Heart left ventricle (tissue), 13 donors: ENCODE data around the gene ATXN7L3.

ENCODE experiments used
- POLR2A ChIP-seq, 2 donors: fragments of 450-650 bp; IDR thresholded peaks; one replicate each; pipeline ENCODE4 v1.6.1; 2017; ENCODE audit warnings: antibody characterized with exemption in 2 of 2, mild to moderate bottlenecking in 2 of 2, moderate library complexity in 2 of 2
- TF ChIP-seq, protein P1 (sequence below), 12 donors: fragments of 200-600 bp; sonication (generic) in 4 of 12; IDR thresholded peaks; one replicate each; pipeline versions ENCODE4 v1.5.0 to v1.8.0; 2018 to 2022; ENCODE audit warnings: antibody characterized with exemption in 12 of 12, mild to moderate bottlenecking in 5 of 12
- donor health status: ischemic (EF 13 %, LVEDD 7.1; RV severe dilation, severe dysfunction).
- donor health status: DM: no; HTN: yes; CAD: no.
- donor health status: DM: no; HTN: no; CAD: no.
- donor health status: ischemic (EF 25% LVEDD 6.9; RV normal size, moderate dysfunction).
- donor health status: ischemic (EF 25% LVEDD 5.7; RV mildly dilated, moderate dysfunction).
- donor health status: ischemic (EF 35%, LVEDD 5.7; RV mildly dilated, moderate dysfunction).
- donor health status: nonischemic (EF 11% LVEDD 7.7; RV severe dilation, severe dysfunction).
- donor health status: DM: yes; HTN: yes; CAD: no.
- donor health status: PGD.
- donor health status: ischemic (EF 29% LVEDD 5.4; RV normal size, mild dysfunction).
- donor health status: nonischemic (EF 23%, LVEDD 6.1; RV moderate dilation, normal function).

DNA sequence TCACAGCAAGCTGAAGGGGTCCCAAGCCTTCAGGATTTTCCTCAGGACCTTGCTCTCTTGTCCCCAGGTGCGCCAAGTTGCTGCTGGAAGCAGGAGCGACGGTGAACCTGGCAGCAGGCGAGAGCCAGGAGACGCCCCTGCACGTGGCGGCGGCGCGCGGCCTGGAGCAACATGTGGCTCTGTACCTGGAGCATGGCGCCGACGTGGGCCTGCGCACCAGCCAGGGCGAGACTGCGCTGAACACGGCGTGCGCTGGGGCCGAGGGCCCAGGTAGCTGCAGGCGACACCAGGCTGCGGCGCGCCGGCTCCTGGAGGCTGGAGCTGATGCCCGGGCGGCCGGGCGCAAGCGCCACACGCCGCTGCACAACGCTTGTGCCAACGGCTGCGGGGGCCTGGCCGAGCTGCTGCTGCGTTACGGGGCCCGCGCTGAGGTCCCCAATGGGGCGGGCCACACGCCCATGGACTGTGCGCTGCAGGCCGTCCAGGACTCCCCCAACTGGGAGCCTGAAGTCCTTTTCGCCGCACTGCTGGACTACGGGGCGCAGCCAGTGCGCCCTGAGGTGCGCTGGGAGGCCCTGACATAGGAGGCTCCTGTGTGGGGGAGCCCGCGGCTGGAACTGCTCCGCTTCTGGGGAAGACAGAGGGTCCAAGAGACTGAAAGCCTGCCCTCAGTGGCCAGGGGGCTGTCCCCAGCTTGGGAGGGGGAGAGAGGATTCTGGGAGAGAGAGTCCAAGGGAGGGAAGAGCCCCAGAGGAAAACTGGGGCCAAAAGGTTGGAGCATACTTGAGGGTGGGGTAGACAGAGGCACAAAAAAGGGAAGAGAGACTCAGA, 22.8 kb downstream of the ATXN7L3 start:
- TF ChIP-seq, protein P1, sequence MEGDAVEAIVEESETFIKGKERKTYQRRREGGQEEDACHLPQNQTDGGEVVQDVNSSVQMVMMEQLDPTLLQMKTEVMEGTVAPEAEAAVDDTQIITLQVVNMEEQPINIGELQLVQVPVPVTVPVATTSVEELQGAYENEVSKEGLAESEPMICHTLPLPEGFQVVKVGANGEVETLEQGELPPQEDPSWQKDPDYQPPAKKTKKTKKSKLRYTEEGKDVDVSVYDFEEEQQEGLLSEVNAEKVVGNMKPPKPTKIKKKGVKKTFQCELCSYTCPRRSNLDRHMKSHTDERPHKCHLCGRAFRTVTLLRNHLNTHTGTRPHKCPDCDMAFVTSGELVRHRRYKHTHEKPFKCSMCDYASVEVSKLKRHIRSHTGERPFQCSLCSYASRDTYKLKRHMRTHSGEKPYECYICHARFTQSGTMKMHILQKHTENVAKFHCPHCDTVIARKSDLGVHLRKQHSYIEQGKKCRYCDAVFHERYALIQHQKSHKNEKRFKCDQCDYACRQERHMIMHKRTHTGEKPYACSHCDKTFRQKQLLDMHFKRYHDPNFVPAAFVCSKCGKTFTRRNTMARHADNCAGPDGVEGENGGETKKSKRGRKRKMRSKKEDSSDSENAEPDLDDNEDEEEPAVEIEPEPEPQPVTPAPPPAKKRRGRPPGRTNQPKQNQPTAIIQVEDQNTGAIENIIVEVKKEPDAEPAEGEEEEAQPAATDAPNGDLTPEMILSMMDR (IDR thresholded peaks at IDR 0.05), result no peak
- no peak for TF ChIP-seq POLR2A (IDR thresholded peaks at IDR 0.05)
